GM18511 (cell line): ENCODE results near the gene PTTG1IP.
A peak's percentile ranks its signal among the peaks of the same experiment; 100 is the strongest.

ENCODE experiments used
- ATAC-seq: cut with Tn5 transposase; IDR thresholded peaks from one replicate; pipeline ENCODE4 v1.9.1; 2021; ENCODE audit warnings: mild to moderate bottlenecking, moderate library complexity; ENCODE audit not compliant: unreplicated experiment

PTTG1IP gene

DNA sequence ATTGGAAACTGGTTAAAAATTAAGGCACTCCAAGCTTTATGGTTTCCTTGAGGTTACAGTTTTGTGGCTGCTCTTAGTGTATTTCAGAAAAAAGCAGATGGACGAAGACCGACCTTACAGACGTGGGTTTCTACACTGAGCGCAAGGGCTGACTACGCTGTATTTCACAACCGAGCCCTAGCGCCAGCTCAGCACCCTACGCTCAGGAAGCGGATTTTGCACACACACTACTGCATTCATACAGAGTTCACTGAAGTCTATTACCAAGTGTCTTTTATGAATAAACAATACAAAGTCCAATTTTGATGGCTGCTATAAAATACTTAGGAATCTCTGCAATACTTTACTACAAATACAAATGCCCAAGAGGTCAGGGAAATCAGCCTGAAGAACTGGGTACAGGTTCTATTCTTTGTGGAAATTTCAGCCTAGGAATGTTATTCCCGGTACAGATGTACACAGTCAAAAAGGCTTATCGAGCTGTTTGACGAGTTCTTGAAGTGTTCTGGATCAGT, 23.8 kb downstream of the PTTG1IP start:
- ATAC-seq = no peak

DNA sequence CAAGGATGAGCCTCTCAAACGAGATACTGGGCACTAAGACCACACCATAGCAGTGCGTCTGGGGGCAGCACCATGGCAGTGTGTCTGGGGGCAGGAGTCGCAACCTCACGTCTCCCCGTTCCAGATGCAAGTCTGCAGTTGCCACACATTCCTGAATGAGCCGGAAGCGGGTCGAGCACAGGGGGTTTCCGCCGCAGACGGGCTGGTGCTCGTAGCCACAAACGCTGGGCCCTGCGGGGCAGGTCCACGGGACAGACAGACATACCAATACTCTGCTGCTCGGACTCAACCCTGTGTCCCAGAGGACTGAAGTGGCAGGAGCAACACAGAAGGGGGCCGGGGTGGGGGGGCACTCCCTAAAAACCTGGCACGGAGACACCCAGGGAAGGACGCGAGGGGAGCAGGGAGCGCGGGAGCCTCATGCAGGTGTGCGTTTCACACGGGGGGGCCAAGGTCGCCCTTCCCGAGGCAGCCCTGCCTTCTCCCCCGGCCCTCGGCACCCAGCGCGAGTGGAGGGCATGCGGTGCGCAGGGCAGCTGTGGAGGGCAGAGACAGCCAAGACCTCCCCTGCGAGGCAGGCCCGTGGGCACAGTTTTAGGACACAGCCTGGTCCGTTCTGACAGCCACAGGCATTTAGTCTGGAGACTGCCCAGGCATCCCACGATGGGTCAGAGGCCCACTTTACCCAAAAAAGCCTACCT, 24.5 kb downstream of the PTTG1IP start:
- no peak for ATAC-seq

GRCh38 chr21:44847261-44848056, 26.0 kb downstream of the PTTG1IP start:
- no peak for ATAC-seq

- no peak for ATAC-seq
Measured at GRCh38 chr21:44846485-44847260, 26.8 kb downstream of the PTTG1IP start.

DNA sequence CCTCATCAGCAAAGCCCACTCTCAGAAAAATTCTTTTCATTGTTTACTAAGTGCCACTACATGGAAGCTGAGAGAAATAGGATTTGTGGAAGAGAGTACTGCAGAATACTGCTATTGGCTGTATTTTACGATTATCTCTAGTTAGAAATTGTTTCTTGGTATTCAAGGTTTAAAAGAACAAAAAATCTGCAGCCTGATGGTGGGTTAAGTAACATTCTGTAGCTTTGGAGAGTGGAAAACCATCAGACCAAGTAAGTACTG, 27.3 kb downstream of the PTTG1IP start:
- no peak for ATAC-seq

DNA sequence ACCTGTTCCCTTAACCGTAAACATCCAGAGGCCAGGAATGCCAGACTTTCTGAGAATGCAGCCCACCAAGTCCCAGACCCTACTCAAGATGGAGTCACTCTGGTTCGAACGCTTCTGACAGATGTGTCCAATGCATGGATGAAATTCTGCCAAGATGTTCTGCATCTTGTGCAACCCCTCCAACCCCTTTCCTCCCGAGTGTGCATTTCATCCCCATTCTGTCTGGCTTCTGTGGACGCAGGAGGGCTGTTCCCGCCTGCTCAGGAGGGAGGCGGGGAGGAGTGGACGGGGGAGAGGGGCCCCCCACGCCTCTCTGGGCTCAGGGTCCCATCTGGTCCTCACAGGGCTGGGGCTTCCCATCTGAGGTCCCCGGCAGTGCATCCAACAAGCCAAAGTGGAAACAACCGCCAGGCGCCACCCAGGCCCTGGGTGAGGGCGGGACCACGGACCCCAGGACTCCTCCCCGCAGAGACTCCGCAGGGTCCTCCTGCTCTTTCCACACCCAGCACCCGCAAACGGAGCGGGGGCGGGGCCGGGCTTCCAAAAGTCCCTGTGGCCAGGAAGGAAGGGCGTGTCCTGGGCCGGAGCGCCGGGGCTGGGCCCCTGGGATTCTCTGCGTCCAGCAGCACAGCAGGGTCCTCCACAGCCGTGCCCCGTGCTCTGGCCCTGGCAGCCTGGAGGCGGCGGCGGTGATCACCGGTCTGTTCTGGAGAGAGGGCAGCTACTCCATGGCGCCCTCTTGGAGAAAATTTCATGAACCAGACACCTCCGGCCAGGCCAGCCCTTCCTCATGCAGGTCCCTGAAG, 27.9 kb downstream of the PTTG1IP start:
- peak; percentile 57 for ATAC-seq

DNA sequence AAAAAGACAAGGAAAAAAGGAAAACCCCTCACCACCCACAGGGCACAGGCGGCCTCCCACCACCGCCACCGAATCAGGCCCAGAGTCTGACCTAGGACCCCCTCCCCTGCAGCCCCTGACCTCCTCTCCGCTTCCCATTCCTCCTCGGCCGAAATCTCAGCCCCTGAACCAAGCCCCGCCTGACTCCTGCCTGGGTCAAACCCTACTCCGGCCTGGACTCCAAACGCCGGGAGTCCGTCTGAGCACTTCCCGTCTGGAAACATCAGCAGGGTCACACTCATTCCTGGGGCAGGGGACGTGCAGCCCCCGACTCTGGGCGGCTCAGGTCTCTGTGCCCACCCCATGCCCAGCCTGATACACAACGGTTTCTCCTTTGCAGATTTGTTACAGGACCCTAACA, 29.2 kb downstream of the PTTG1IP start:
- no peak for ATAC-seq

DNA sequence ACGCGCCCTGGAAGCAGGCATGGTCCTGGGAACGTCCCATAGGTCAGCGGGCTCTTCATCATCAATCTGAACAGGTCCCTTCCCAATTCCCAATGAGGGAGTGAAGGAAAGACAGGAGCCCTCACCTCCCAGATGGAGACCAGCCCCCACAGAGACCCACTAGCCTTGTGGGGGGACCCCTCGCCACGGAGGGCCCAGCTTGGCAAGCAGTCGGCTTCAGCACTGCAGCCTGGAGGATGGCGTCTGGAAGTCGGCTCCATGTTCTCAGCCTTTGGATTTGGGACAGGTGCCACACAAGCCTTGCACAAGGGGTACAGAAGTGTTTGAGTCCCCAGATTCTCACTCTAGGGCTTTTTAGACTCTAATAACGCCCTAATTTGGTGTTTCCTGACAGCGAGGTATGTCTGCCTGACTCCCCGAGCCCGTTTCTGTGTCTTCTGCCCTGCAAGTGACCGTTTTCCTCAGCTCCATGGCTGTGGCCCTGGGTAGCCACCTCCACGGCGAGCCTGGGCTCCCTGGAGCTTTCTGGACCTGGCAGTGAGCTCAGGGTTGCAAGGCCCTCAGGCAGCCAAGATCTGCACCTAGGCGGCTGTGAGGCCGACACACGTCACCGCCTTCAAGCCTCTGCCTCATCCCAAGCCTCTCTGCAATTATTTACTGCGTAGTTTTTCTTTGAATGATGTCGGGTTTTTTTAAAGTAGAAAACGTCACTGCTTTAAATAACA, 30.6 kb downstream of the PTTG1IP start:
- no peak for ATAC-seq

GRCh38 chr21:44842087-44842486, 31.4 kb downstream of the PTTG1IP start:
- no peak for ATAC-seq

DNA sequence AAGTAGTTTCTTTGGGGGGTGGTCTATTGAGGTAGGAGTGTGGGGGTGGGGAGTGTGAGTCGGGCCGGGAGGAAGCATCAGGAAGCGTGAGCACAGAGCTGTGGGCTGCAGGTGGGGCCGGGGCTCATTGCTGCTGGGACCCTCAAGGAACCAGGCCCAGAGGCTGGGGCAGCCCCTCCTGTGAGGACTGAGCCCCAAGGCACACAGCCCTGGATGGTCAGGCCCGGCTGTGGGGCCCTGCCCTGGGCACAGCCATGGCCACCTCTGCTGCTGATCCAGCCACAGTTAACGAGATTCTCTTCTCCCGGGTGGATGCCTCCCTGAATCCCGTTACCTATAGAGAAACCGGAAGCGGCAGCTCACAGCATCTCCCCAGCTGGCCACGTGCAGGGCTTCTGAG, 32.7 kb downstream of the PTTG1IP start:
- no peak for ATAC-seq

GRCh38 chr21:44838951-44839350, 34.5 kb downstream of the PTTG1IP start:
- ATAC-seq = no peak

DNA sequence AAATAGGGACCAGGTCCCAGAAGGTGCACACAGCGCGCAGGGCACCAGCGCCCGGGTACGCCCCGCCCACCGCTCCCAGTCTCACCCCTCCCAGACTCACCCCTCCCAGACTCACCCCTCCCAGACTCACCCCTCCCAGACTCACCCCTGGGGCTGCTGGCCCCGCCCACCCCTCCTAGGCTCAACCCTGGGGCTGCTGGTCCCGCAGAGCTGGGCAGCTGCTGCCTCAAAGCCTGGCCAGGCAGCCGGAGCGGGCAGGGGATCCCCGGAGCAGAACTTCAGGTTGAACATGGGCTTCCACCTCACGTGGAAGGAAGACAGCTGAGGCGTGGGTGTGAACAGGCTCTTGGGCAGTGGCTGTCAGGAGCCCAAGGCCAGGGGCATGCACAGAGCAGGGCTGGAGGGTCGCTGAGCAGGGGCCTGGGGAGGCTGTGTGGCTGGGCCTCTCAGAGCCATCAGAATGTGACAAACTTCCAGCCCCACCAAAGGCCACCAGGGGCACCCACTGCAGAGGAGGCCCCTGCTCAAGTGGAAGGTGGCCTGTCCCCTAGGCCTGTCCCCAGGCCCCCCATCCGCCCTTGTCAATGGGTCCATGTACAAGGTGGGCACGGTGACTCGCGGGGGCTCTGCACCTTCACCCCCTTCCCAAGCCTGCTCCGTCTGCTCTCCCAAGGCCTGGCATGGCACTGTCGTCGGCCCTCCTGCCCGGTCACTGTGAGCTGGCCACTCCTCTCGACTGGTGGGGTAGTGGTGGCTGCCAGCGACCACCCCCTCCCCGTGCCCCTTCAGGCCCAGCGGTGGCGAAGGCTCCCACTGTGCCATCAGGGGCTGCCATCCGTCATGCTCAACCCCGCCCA, 35.2 kb downstream of the PTTG1IP start:
- no peak for ATAC-seq

DNA sequence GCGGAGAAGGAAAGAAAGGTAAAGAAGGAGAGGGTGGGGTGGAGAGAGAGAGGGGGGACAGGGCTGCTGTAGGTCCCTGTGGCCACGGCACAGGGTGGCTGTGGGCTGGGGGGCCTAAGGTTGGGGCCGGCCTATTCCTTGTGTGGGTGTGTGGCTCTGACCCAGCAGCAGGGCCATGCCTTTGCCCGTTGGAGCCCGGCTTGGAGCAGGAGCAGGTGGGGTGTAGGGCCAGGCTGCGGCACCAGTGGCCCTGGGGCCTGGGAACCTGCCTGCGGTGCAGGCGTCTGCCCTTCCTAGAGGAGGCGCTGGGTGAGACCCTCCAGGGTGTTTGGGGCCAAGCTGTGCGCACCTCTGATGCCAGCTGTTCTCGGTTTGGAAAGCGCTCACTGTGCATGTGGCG, 36.0 kb downstream of the PTTG1IP start:
- no peak for ATAC-seq

DNA sequence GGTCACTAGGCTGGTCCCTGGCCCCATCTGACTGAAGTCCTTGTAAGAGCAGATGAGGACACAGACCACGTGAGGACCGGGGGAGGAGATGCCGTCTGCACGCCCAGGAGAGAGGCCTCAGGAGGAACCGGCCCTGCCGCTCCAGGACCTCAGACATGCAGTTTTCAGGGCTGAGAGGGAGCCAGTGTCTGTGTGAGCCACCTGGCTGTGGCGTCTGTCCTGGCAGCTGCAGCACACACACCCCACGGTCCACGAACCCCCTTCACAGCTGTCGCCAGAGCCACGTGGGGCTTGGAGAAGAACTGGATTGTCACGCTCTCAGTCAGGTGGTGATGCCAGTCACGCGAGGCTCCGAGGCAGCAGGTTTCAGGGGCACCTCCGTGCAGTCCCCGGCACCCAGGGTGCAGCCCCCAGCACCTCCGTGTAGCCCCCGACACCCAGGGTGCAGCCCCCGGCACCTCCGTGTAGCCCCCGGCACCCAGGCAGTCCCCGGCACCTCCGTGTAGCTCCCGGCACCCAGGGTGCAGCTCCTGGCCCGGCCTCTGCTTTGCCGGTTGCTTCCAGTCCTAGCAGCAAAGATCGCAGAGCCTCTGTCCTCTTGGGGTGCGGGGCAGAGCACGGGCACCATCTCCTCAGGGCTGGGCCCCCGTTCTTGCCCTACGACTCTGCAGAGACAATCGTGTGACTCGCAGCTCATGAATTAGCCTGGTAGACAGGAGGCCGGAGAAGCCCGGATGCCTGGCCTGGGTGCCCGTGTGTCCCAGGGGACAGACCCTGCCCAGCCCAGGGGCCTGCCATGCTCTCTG, 36.6 kb downstream of the PTTG1IP start:
- no peak for ATAC-seq

DNA sequence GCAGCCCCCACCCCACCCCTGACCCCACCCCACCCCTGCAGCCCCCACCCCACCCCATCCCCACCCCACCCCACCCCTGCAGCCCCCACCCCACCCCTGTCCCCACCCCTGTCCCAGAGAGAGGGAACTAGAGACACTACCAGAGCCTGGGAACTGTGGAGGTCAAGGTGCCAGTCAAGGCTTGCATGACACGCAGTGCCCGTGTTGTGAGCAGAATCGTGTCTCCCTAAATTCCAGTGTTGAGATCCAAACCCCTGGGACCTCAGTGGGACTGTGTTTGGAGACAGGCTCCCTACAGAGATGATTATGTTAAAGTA, 37.2 kb downstream of the PTTG1IP start:
- no peak for ATAC-seq

DNA sequence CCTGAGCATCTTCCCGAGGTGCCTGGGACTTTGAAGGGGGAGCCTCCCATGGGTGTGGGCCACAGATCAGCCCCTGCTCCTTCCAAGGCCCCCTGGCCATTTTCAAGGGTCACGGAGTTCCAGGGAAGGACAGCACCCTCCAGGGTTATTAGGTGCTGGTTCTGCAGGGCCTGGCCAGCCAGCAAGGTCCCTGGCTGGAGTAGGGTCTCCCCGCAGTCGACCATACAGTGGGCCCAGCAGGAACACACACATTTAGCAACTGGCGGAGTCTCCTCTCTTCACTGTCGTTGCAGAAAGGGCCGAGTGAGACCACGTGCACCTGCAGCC, 37.9 kb downstream of the PTTG1IP start:
- no peak for ATAC-seq

DNA sequence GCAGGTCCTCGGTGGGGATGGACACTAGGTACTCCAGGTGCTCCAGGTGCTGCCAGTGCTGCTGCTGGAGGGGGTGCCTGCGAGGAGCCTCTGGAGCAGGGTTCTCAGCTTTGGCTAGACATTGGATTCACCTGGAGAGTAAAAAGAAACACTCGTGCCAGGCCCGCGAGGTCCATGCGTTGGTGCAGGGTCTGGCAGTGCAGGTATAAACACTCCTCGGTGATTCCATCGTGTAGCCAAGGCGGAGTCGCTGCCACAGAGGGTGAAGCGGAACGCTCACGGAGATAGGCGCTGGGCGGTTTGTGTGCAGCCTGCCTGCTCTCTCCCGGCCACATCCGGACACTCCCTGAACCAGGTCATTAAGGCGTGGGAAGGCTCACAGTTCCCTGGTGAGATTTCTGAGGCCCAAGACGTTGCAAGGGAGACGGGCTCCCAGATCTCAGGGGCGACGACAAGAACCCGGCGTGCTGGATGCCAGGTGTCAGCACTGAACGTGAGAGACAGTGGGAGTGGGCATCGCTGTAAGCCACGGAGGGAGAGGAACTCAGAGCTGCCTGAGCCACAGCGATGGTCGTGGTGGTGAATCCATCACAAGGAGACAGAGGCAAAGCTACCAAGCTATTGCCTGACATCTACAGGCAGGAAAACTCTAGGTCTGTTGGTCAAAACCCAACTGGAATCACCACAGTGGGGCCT, 38.4 kb downstream of the PTTG1IP start:
- no peak for ATAC-seq

GRCh38 chr21:44834231-44834950, 39.1 kb downstream of the PTTG1IP start:
- ATAC-seq = no peak
